ENCODE results near the gene ZNF90. TPM values are rescaled to one million over a fixed set of nuclear protein-coding genes. Genes with fewer than 3 reads are reported as not detected.
A peak's percentile ranks its signal among the peaks of the same experiment; 100 is the strongest.
"Not testable (repeated sequence)": the region's sequence is repeated elsewhere in the genome, so short reads cannot be mapped to it uniquely, and the experiment has no call there.

ZNF90 gene
- total RNA-seq, 6 donors from 2014 or later, result 3.5 to 36.7 (median 10.2) TPM

- WGBS, 2 donors, result 74 to 79% methylated on average over 5 of the region's 5 CpGs
- no peaks in the 10 kb centered on the region for H3K9me3 ChIP-seq
- ATAC-seq (ENCODE audit: low FRiP score in 2 of 2), result no peak
Measured at GRCh38 chr19:20072936-20073335, 4.9 kb upstream of the ZNF90 start.

DNA sequence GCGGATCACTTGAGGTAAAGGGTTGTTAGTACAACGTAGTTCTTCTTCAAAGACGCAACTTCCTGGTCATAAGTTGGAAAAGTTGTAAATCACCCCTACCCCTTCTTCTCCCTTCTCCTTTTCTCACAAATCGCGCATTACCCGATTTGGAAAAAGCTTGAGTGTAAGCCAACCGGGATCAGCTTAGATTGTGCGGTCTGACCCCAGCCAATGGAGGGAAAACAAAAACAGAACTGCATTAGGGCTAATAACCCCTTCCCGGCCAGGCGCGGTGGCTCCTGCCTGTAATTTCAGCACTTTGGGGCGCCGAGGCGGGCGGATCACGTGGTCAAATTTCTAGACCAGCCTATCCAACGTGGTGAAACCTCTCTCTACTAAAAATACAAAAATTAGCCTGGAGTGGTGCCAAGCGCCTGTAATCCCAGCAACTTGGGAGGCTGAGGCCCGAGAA is 806 bp downstream of the ZNF90 start:
- 1 to 8% methylated on average over 19 of the region's 19 CpGs for WGBS, 2 donors
- ATAC-seq (ENCODE audit: low FRiP score in 2 of 2) (peak in 1 of 2 donors; percentile 63), DNase-seq (peak; percentile 49 to 52)
- H3K4me1 ChIP-seq, result peaks cover 5 to 31% (median 9%) of the 10 kb centered on the region in 4 donors
- TF ChIP-seq, protein P1, sequence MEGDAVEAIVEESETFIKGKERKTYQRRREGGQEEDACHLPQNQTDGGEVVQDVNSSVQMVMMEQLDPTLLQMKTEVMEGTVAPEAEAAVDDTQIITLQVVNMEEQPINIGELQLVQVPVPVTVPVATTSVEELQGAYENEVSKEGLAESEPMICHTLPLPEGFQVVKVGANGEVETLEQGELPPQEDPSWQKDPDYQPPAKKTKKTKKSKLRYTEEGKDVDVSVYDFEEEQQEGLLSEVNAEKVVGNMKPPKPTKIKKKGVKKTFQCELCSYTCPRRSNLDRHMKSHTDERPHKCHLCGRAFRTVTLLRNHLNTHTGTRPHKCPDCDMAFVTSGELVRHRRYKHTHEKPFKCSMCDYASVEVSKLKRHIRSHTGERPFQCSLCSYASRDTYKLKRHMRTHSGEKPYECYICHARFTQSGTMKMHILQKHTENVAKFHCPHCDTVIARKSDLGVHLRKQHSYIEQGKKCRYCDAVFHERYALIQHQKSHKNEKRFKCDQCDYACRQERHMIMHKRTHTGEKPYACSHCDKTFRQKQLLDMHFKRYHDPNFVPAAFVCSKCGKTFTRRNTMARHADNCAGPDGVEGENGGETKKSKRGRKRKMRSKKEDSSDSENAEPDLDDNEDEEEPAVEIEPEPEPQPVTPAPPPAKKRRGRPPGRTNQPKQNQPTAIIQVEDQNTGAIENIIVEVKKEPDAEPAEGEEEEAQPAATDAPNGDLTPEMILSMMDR (IDR thresholded peaks at IDR 0.05), result no peak
- no peak for TF ChIP-seq EP300 (IDR thresholded peaks at IDR 0.05)
- no peak for TF ChIP-seq POLR2A (IDR thresholded peaks at IDR 0.05)
- no peak for TF ChIP-seq POLR2AphosphoS5 (IDR thresholded peaks at IDR 0.05)
- H3K27ac ChIP-seq, result peak overlapping the region in 3 of 4 donors; percentile 55 to 79 (median 62)
- peak overlapping the region; percentile 36 to 57 (median 56) for H3K4me3 ChIP-seq
- no peaks in the 10 kb centered on the region for H3K27me3 ChIP-seq
- no peaks in the 10 kb centered on the region for H3K9me3 ChIP-seq
- H3K36me3 ChIP-seq, result no peaks in the 10 kb centered on the region

More at GRCh38 chr19:20072936-20073335, 4.9 kb upstream of the ZNF90 start:
- Histone ChIP-seq H3K4me3 (no peak overlapping the region), H3K27me3 (no peaks in the 10 kb centered on the region), H3K36me3 (no peaks in the 10 kb centered on the region), H3K4me1 (peaks cover 0 to 5% (median 2%) of the 10 kb centered on the region in 4 donors), H3K27ac (no peak overlapping the region)
- no peak for DNase-seq
- no peak for TF ChIP-seq EP300 (IDR thresholded peaks at IDR 0.05)
- TF ChIP-seq POLR2A (IDR thresholded peaks at IDR 0.05), result no peak
- TF ChIP-seq, protein P1 (IDR thresholded peaks at IDR 0.05), result no peak
- no peak for TF ChIP-seq POLR2AphosphoS5 (IDR thresholded peaks at IDR 0.05)

- Histone ChIP-seq H3K27ac (no peak overlapping the region), H3K4me3 (peak overlapping the region in 2 of 4 donors; percentile 56 to 57), H3K9me3 (no peaks in the 10 kb centered on the region), H3K36me3 (no peaks in the 10 kb centered on the region), H3K4me1 (peaks cover 5 to 31% (median 9%) of the 10 kb centered on the region in 4 donors), H3K27me3 (no peaks in the 10 kb centered on the region)
- DNase-seq (no peak), ATAC-seq (ENCODE audit: low FRiP score in 2 of 2) (no peak)
- TF ChIP-seq EP300 (IDR thresholded peaks at IDR 0.05) (no peak), POLR2A (IDR thresholded peaks at IDR 0.05) (no peak), POLR2AphosphoS5 (IDR thresholded peaks at IDR 0.05) (no peak)
- TF ChIP-seq, protein P1 (IDR thresholded peaks at IDR 0.05), result no peak
- WGBS, 2 donors, result 49 to 53% methylated on average over 8 of the region's 8 CpGs
Measured at GRCh38 chr19:20079476-20079875, 1.7 kb downstream of the ZNF90 start.

DNA sequence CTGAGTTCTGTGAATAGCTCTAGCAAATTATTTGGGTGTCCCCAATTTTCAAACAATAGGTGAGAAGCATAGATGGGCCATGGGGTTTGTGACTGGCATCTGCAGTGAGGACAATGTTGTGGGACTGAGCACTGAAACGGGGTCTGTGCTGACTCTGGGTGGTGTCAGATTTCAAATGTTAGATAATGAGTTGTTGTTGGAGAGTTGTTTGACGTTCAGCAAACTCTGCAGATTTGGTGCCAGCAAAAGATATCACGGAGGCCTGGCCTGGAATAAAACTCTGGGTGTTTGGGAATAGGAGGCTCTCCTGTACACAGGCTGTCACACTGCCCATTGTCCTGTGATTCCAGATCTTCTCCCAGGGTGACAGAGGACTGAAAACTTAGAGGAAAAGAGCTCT is 2.9 kb downstream of the ZNF90 start:
- WGBS, 2 donors, result 61 to 73% methylated on average over 3 of the region's 3 CpGs
- peaks cover 5 to 31% (median 9%) of the 10 kb centered on the region in 4 donors for H3K4me1 ChIP-seq
- DNase-seq (no peak), ATAC-seq (ENCODE audit: low FRiP score in 2 of 2) (no peak)
- no peaks in the 10 kb centered on the region for H3K36me3 ChIP-seq
- H3K9me3 ChIP-seq, result peaks cover 0 to under 1% (median 0%) of the 10 kb centered on the region in 4 donors
- H3K27ac ChIP-seq, result no peak overlapping the region
- TF ChIP-seq EP300 (IDR thresholded peaks at IDR 0.05) (no peak), POLR2A (IDR thresholded peaks at IDR 0.05) (no peak), POLR2AphosphoS5 (IDR thresholded peaks at IDR 0.05) (no peak)
- TF ChIP-seq, protein P1 (IDR thresholded peaks at IDR 0.05), result no peak
- H3K4me3 ChIP-seq, result no peak overlapping the region
- H3K27me3 ChIP-seq, result no peaks in the 10 kb centered on the region

- H3K36me3 ChIP-seq; H3K4me3 ChIP-seq; H3K9me3 ChIP-seq; H3K27me3 ChIP-seq; ATAC-seq (ENCODE audit: low FRiP score in 2 of 2); H3K27ac ChIP-seq: not testable (repeated sequence)
- H3K4me1 ChIP-seq, result peaks cover 5 to 31% (median 9%) of the 10 kb centered on the region in 4 donors
- 42 to 62% methylated on average over 2 to 3 of the region's 3 CpGs for WGBS, 2 donors
- DNase-seq, result peak in 1 of 2 donors; percentile 72
- TF ChIP-seq EP300 (IDR thresholded peaks at IDR 0.05), result peak in 1 of 4 donors; percentile 10
- peak in 1 of 2 donors; percentile 41 for TF ChIP-seq POLR2AphosphoS5 (IDR thresholded peaks at IDR 0.05)
Measured at GRCh38 chr19:20082232-20082833, 4.5 kb downstream of the ZNF90 start.

DNA sequence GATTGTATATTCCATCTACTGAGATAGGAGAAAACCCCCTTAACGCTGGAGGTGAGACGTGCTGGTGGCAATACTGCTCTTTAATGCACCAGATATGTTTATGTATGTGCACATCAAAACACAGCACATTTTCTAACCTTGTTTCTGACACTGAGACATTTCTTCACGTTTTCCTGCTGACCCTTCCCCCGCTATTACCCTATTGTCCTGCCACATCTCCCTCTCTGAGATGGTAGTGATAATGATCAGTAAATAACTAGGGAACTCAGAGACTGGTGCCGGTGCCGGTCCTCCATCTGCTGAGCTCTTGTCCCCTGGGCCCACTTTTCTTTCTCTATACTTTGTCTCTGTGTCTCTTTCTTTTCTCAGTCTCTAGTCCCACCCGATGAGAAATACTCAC is 5.1 kb downstream of the ZNF90 start:
- Histone ChIP-seq H3K4me1 (peaks cover 5 to 26% (median 9%) of the 10 kb centered on the region in 4 donors), H3K9me3 (peaks cover 0 to 10% (median 0%) of the 10 kb centered on the region in 4 donors), H3K27ac (peak overlapping the region in 1 of 4 donors; percentile 16)
- H3K27me3 ChIP-seq; ATAC-seq (ENCODE audit: low FRiP score in 2 of 2); DNase-seq; H3K4me3 ChIP-seq; H3K36me3 ChIP-seq: not testable (repeated sequence)
- WGBS, 2 donors, result 48 to 51% methylated on average over 7 of the region's 7 CpGs

All from upper lobe of left lung (tissue), 6 donors.